NAMALWA (cell line): ENCODE results near the gene PSKH1.
"Not testable (repeated sequence)": the region's sequence is repeated elsewhere in the genome, so short reads cannot be mapped to it uniquely, and the experiment has no call there.

Experiments
- DNase-seq: peaks from one replicate; pipeline ENCODE4 v3.0.0-alpha.2; 2015; ENCODE audit warnings: low spot score

The PSKH1 gene

GRCh38 chr16:67886387-67886786 lies 6.7 kb upstream of the PSKH1 start:
- DNase-seq = no peak

DNA sequence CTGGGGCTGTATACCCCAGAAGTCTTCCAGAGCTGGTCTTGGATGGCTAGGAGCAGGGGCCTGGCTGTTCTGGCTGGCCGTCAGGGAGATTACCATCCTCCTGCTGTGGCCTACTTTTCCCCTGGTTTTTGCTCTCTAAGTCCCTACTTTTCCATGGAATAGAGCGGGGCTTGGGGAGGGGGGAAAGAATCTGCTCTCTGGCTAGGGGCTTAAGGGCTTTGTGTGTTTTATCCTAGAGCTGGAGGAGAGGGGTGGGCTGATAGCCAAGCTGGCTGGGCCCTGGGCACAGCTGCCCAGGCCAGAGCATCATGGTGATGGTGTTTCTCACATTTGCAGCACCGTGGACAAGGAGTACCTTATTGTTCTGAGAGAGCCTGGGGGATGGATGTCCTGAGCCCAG lies 4.7 kb upstream of the PSKH1 start:
- no peak for DNase-seq

DNA sequence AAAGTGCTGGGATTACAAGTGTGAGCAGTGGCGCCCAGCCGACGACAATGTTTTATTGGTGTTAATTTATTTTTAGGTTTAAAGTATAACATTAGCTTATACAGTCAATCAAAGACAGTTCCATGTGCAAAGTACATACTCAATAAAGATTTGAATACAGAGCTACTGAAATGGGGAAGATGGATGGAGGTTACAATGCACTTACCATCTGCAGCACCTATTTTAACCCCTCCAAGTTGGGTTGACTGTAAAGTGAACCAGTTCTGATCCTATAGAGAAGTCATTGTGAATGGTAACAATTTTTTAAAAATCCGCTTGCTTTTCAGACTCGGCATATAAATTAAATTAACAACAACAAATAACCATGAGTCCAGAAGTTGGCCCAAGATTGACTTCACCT lies 679 bp upstream of the PSKH1 start:
- peak; percentile 18 for DNase-seq

DNA sequence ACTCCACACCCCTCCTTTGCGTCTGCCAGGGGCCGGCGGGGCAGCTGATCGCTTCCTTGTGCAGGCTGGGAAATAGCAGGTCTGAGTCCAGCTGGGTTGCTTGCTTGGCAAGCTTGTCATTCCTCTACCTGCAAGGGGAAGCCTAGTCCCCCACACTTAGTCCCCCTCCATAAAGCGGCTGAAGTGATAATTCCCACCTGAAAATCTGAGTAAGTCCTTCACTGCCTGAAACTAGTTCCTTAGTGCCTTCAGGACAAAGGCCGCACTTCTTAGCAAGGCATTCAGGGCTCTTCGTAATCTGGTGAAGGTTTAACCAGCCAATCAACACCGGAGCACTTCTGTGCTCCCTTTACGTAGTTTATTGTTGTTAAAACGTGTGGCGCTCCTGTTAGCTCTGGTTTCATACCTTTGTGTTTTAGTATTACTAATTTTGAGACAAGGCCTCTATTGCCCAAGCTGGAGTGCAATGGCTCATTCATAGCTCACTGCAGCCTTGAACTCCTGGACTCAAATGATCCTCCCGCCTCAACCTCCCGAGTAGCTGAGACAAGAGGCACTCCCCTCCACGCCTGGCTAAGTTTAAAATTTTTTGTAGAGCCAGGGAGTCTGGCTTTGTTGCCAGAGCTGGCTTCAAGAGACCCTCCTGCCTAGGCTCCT lies 817 bp downstream of the PSKH1 start:
- peak; percentile 31 for DNase-seq

GRCh38 chr16:67897231-67897630 lies 4.2 kb downstream of the PSKH1 start:
- DNase-seq = no peak

- no peak for DNase-seq
Observed at GRCh38 chr16:67901734-67902133, 8.7 kb downstream of the PSKH1 start.

DNA sequence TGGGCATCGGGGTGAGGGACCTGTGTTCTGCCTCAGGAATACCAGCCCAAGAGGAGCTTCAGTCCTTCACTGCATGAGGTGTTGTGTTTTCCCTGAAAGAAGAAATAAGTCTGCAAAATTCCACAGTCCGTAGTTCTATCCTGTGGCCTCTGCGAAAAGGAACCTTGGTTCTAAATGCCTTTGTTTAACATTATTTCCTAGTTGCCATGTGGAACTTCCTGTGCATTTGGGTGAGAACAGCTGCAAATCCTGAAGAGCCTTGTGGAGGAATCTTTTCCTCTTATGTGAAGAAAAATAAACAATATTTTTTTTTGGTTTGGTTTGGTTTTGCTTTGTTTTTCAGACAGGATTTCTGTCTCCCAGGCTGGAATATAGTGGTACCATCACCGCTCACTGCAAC lies 9.8 kb downstream of the PSKH1 start:
- DNase-seq = no peak

- DNase-seq = no peak
Observed at GRCh38 chr16:67907397-67908180, 14.5 kb downstream of the PSKH1 start.

DNA sequence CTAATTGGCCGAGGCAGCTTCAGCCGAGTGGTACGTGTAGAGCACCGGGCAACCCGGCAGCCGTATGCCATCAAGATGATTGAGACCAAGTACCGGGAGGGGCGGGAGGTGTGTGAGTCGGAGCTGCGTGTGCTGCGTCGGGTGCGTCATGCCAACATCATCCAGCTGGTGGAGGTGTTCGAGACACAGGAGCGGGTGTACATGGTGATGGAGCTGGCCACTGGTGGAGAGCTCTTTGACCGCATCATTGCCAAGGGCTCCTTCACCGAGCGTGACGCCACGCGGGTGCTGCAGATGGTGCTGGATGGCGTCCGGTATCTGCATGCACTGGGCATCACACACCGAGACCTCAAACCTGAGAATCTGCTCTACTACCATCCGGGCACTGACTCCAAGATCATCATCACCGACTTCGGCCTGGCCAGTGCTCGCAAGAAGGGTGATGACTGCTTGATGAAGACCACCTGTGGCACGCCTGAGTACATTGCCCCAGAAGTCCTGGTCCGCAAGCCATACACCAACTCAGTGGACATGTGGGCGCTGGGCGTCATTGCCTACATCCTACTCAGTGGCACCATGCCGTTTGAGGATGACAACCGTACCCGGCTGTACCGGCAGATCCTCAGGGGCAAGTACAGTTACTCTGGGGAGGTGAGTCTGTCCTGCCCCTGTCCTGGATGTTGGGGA lies 16.1 kb downstream of the PSKH1 start:
- DNase-seq = no peak

DNA sequence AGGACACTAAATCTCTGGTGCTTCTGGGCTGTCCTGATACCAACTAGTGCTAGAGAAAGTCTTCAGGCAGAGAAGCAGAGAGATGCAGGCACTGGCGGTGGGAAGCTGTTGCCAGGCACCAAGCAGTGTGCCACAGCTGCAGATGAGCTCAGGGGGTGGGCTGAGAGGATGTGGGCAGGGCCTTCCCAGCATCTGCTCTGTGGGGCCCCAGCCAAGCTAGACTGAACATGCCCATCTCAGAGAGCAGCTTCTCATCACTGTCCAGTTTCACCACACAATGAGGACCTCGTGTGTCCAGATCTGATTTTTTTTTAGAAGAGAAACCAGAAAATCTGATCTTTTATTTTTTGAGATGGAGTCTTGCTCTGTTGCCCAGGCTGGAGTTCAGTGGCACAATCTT lies 17.1 kb downstream of the PSKH1 start:
- DNase-seq = peak; percentile 62

GRCh38 chr16:67914758-67915495 lies 21.9 kb downstream of the PSKH1 start:
- no peak for DNase-seq

- not testable (repeated sequence) for DNase-seq
Observed at GRCh38 chr16:67915496-67915769, 22.4 kb downstream of the PSKH1 start.

GRCh38 chr16:67915831-67916723 lies 23.0 kb downstream of the PSKH1 start:
- no peak for DNase-seq

- DNase-seq = no peak
Observed at GRCh38 chr16:67917140-67917851, 24.2 kb downstream of the PSKH1 start.

DNA sequence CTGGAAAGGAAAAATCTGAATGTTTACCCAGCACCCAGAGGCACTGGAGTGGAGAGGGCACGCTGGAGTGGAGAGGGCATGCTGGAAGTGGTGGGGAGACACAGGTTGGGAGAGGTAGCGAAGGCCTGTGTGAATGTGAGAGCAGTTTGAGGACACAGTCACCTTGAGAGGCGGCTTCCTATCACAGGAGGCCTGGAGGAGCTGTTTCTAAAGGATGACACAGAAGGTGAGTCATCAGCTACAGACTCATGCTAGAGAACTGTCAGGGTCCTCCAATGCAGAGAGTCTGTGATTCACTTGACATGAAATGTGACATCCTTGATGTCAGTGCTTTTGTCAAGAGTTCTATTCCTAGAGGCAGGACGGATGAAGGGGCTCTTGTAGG lies 24.8 kb downstream of the PSKH1 start:
- DNase-seq = no peak

DNA sequence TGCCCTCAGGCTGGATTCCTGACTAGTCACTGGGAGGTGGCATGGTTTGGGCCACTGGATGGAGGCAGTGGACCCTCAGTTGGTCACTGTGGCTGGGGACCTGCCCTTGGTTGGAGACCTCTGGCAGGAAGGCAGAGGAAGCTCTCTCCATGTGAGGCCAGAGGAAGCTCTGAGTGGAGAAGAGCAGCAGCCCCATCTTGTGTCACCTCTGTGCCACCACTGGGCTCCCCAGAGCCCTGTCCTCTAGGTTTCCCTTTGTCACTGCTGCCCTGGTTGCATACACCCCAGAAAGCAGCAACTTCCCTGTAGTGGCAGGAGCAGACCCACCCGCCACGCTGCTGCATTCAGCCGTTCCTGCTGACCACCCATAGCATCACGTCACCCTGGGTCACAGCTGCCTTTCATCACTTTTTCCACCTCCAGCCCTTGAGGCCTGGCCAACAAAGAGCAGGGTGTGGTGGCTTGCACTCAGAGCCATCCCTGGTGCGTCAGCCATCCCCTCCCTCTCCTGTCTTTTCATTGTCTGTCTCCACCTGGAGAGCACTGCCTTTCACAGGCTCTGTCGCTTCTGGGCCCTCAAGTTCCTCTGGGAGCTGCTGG lies 26.7 kb downstream of the PSKH1 start:
- DNase-seq = no peak

- no peak for DNase-seq
Observed at GRCh38 chr16:67922221-67922620, 29.2 kb downstream of the PSKH1 start.

DNA sequence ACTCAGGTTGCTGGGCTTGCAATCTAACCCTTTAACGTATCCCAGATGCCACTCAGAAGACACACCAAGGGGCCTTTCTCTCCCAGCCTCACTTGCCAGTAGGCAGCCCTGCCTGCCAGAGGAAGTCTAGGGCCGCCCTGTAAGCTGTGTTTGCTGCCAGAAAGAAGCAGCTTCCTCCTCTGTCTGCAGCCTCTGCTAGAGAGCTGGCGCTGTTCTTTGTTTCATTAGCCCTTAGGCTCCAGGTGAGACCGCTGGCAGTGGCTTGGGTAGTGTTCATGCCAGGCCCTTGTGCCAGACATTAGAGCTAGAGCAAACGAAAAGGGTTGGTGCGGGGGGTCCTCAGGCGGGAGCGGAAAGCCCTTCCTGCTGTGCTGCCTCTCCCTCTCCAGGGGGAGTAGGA lies 29.7 kb downstream of the PSKH1 start:
- no peak for DNase-seq

GRCh38 chr16:67923414-67924116 lies 30.5 kb downstream of the PSKH1 start:
- no peak for DNase-seq
